Vagina (tissue), 2 donors: ENCODE data around the gene FGF21. TPM values are rescaled to one million over a fixed set of nuclear protein-coding genes. Genes with fewer than 3 reads are reported as not detected.

Experiments
- DNase-seq, 2 donors: peaks; one replicate each; pipeline ENCODE4 v3.0.0-alpha.2; 2017; ENCODE audit errors: extremely low spot score in 2 of 2
- H3K27ac ChIP-seq: fragments of 200-600 bp; sonication (generic); one replicate; pipeline ENCODE4 v1.5.1; 2019
- H3K27me3 ChIP-seq: fragments of 200-600 bp; sonication (generic); one replicate; pipeline ENCODE4 v1.5.1; 2019
- H3K36me3 ChIP-seq, 2 donors: fragments of 200-600 bp; sonication (generic); one replicate each; pipeline ENCODE4 v1.5.1; 2017 to 2019
- H3K4me1 ChIP-seq: fragments of 200-600 bp; sonication (generic); one replicate; pipeline ENCODE4 v1.5.1; 2019
- H3K4me3 ChIP-seq, 2 donors: fragments of 200-600 bp; sonication (generic); 1 replicate in 1 of 2; 2 replicates in 1 of 2; pipeline ENCODE4 v1.5.1; 2016 to 2019
- H3K9me3 ChIP-seq: fragments of 200-600 bp; sonication (generic); one replicate; pipeline ENCODE4 v1.5.1; 2019
- POLR2A ChIP-seq, 2 donors: fragments of 450-650 bp; IDR thresholded peaks; one replicate each; pipeline ENCODE4 v1.6.1; 2017; ENCODE audit warnings: antibody characterized with exemption in 2 of 2, mild to moderate bottlenecking in 2 of 2, moderate library complexity in 2 of 2
- POLR2AphosphoS5 ChIP-seq, 2 donors: sonication (generic); formaldehyde crosslinking; IDR thresholded peaks; one replicate each; pipeline ENCODE4 v1.9.0; 2017; ENCODE audit warnings: antibody characterized with exemption in 2 of 2, mild to moderate bottlenecking in 2 of 2, low read depth in 1 of 2; ENCODE audit not compliant: insufficient read depth in 1 of 2
- intact Hi-C: fragments of 100-400 bp; cut with DNase I; formaldehyde crosslinking; loops from one replicate; pipeline ENCODE4 v1.15.1; 2023
- small RNA-seq: library from RNA; depleted of rRNA; stranded (forward); fragments of <200 nt; gene quantifications from one replicate; pipeline ENCODE3, GENCODE V24; 2016
- total RNA-seq: library from RNA; depleted of rRNA; stranded (reverse); fragments of >200 nt; gene quantifications from one replicate; pipeline ENCODE4 v1.2.3, GENCODE V29; 2016
- TF ChIP-seq, protein P1 (sequence below), 3 experiments: fragments of 450-650 bp in 2 of 3; fragments of 200-600 bp in 1 of 3; sonication (generic) in 1 of 3; IDR thresholded peaks; one replicate each; pipeline ENCODE4 v1.5.1; 2017 to 2019; ENCODE audit warnings: antibody characterized with exemption in 3 of 3, mild to moderate bottlenecking in 2 of 3, moderate library complexity in 2 of 3

The FGF21 gene
- total RNA-seq, 1 donor from 2014 or later, result not detected

GRCh38 chr19:48806518-48806817 is 51.1 kb downstream of the FGF21 start:
- TF ChIP-seq POLR2A (IDR thresholded peaks at IDR 0.05), result no peak
- TF ChIP-seq, protein P1, sequence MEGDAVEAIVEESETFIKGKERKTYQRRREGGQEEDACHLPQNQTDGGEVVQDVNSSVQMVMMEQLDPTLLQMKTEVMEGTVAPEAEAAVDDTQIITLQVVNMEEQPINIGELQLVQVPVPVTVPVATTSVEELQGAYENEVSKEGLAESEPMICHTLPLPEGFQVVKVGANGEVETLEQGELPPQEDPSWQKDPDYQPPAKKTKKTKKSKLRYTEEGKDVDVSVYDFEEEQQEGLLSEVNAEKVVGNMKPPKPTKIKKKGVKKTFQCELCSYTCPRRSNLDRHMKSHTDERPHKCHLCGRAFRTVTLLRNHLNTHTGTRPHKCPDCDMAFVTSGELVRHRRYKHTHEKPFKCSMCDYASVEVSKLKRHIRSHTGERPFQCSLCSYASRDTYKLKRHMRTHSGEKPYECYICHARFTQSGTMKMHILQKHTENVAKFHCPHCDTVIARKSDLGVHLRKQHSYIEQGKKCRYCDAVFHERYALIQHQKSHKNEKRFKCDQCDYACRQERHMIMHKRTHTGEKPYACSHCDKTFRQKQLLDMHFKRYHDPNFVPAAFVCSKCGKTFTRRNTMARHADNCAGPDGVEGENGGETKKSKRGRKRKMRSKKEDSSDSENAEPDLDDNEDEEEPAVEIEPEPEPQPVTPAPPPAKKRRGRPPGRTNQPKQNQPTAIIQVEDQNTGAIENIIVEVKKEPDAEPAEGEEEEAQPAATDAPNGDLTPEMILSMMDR (IDR thresholded peaks at IDR 0.05), result no peak
- TF ChIP-seq POLR2AphosphoS5 (IDR thresholded peaks at IDR 0.05; ENCODE audit: insufficient read depth in 1 of 2, low read depth in 1 of 2), result no peak
- H3K9me3 ChIP-seq, result no peaks in the 10 kb centered on the region
- no peak overlapping the region for H3K27ac ChIP-seq
- no peaks in the 10 kb centered on the region for H3K27me3 ChIP-seq
- DNase-seq, result no peak
- no peak overlapping the region for H3K4me3 ChIP-seq
- H3K36me3 ChIP-seq, result no peaks in the 10 kb centered on the region
- peaks cover 30% of the 10 kb centered on the region for H3K4me1 ChIP-seq
- intact Hi-C loops, result no loop called here

DNA sequence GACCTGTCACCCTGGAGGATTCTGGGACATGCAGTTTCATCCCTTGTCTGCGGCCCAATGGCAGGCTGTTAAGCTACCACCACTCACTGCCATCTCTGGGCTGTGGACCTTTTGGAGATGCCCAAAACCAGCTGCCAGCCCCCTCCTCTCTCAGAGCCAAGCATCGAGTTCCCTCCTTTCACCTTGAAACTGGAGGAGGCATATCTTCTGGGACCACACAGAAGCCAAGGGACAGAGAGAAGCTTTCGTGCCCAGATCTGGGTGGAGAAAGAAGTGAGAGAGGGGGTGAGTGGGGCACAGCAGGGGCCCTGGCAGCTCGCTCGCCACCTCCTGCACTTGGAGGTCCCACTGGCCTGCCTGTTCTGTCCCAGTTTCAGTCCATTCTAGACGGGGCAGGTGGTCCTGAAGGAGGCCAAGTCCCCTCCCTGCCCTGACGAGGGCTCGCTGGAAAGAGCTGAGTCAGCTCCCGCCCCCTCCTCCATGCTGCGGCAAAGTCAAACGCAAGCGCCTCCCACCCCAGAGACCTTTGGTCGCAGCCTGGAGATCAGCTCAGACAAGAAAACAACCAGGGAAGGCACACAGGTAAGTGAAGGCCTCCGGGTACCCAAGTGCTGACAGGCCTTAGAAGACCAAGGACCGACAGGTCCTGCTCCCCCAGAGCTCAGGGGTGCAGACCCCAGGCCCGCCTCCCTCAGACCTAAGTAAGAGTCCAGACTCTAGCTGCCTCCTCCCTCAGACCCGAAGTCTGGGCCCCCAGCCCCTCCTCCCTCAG is 51.7 kb downstream of the FGF21 start:
- Histone ChIP-seq H3K9me3 (no peaks in the 10 kb centered on the region), H3K4me3 (no peak overlapping the region), H3K27ac (no peak overlapping the region), H3K27me3 (no peaks in the 10 kb centered on the region), H3K36me3 (no peaks in the 10 kb centered on the region), H3K4me1 (peaks cover 36% of the 10 kb centered on the region)
- intact Hi-C loops, result no loop called here
- TF ChIP-seq POLR2AphosphoS5 (IDR thresholded peaks at IDR 0.05; ENCODE audit: insufficient read depth in 1 of 2, low read depth in 1 of 2) (no peak), POLR2A (IDR thresholded peaks at IDR 0.05) (no peak)
- TF ChIP-seq, protein P1 (IDR thresholded peaks at IDR 0.05), result no peak
- DNase-seq, result no peak

GRCh38 chr19:48807590-48808308 is 52.4 kb downstream of the FGF21 start:
- peaks cover 43% of the 10 kb centered on the region for H3K4me1 ChIP-seq
- TF ChIP-seq, protein P1 (IDR thresholded peaks at IDR 0.05), result no peak
- TF ChIP-seq POLR2AphosphoS5 (IDR thresholded peaks at IDR 0.05; ENCODE audit: insufficient read depth in 1 of 2, low read depth in 1 of 2), result no peak
- TF ChIP-seq POLR2A (IDR thresholded peaks at IDR 0.05), result no peak
- H3K27me3 ChIP-seq, result no peaks in the 10 kb centered on the region
- no peak overlapping the region for H3K27ac ChIP-seq
- DNase-seq, result no peak
- H3K36me3 ChIP-seq, result no peaks in the 10 kb centered on the region
- intact Hi-C loops, result no loop called here
- H3K4me3 ChIP-seq, result no peak overlapping the region
- H3K9me3 ChIP-seq, result no peaks in the 10 kb centered on the region

Small RNA genes lying within 50 kb of the gene (small RNA-seq; reads per million reads assigned to genes)
- gene RNU6-317P, result not detected

Other genes with a start within 250 kb of the FGF21 start
- 1.7 TPM for gene LMTK3, start 243.7 kb upstream of the FGF21 start, total RNA-seq
- gene SULT2B1, start 203.4 kb upstream of the FGF21 start, total RNA-seq, result 43.0 TPM
- gene SPACA4, start 148.8 kb upstream of the FGF21 start, total RNA-seq, result 3.9 TPM
- 3.2 TPM for gene FAM83E, start 140.4 kb upstream of the FGF21 start, total RNA-seq
- 2,346 TPM for gene RPL18, start 136.3 kb upstream of the FGF21 start, total RNA-seq
- 19.9 TPM for gene SPHK2, start 136.0 kb upstream of the FGF21 start, total RNA-seq
- 4.9 TPM for gene DBP, start 118.1 kb upstream of the FGF21 start, total RNA-seq
- 7.9 TPM for gene CA11, start 109.3 kb upstream of the FGF21 start, total RNA-seq
- 0.98 TPM for gene NTN5, start 82.5 kb upstream of the FGF21 start, total RNA-seq
- gene FUT2, start 59.6 kb upstream of the FGF21 start, total RNA-seq, result 6.1 TPM
- 3.4 TPM for gene MAMSTR, start 35.8 kb upstream of the FGF21 start, total RNA-seq
- 31.2 TPM for gene RASIP1, start 14.9 kb upstream of the FGF21 start, total RNA-seq
- 2.2 TPM for gene IZUMO1, start 8.6 kb upstream of the FGF21 start, total RNA-seq
- gene FUT1, start 2.9 kb upstream of the FGF21 start, total RNA-seq, result 6.4 TPM
- gene BCAT2, start 55.5 kb downstream of the FGF21 start, total RNA-seq, result 41.5 TPM
- 19.2 TPM for gene HSD17B14, start 81.0 kb downstream of the FGF21 start, total RNA-seq
- gene PLEKHA4, start 113.1 kb downstream of the FGF21 start, total RNA-seq, result 37.1 TPM
- 52.1 TPM for gene PPP1R15A, start 116.9 kb downstream of the FGF21 start, total RNA-seq
- gene TULP2, start 143.2 kb downstream of the FGF21 start, total RNA-seq, result not detected
- gene NUCB1, start 144.8 kb downstream of the FGF21 start, total RNA-seq, result 151 TPM
- not detected for gene DHDH, start 178.2 kb downstream of the FGF21 start, total RNA-seq
- 52.3 TPM for gene BAX, start 199.4 kb downstream of the FGF21 start, total RNA-seq
- 4,380 TPM for gene FTL, start 209.8 kb downstream of the FGF21 start, total RNA-seq
- 32.2 TPM for gene GYS1, start 237.8 kb downstream of the FGF21 start, total RNA-seq
- 100 TPM for gene RUVBL2, start 238.4 kb downstream of the FGF21 start, total RNA-seq